Panc1 (cell line): ENCODE measurements around the gene PDLIM3.

ENCODE experiments used
- POLR2AphosphoS5 ChIP-seq: IDR thresholded peaks from 2 replicates; pipeline ENCODE4 v1.6.1; 2012; ENCODE audit warnings: mild to moderate bottlenecking, low read depth, low read length, moderate library complexity
- REST ChIP-seq, 2 experiments: IDR thresholded peaks; 2 replicates each; pipeline ENCODE4 v1.6.1; 2011 to 2012; ENCODE audit warnings: low read depth in 2 of 2, control low read depth in 1 of 2, low read length in 1 of 2, mild to moderate bottlenecking in 1 of 2, moderate library complexity in 1 of 2; ENCODE audit not compliant: insufficient read depth in 1 of 2
- SIN3A ChIP-seq: IDR thresholded peaks from 2 replicates; pipeline ENCODE4 v1.6.1; 2012; ENCODE audit warnings: low read depth, mild to moderate bottlenecking, low read length, moderate library complexity, borderline replicate concordance; ENCODE audit not compliant: insufficient read depth
- TCF7L2 ChIP-seq: IDR thresholded peaks from 2 replicates; pipeline ENCODE4 v1.6.1; 2011; ENCODE audit warnings: mild to moderate bottlenecking, low read depth, low read length, inconsistent platforms
- TF ChIP-seq, protein P1 (sequence below): fragments of 450-650 bp; IDR thresholded peaks from 2 replicates; pipeline ENCODE4 v1.5.1; 2017; ENCODE audit warnings: mild to moderate bottlenecking

GRCh38 chr4:185565696-185566095, 30.4 kb upstream of the PDLIM3 start:
- TF ChIP-seq, protein P1, sequence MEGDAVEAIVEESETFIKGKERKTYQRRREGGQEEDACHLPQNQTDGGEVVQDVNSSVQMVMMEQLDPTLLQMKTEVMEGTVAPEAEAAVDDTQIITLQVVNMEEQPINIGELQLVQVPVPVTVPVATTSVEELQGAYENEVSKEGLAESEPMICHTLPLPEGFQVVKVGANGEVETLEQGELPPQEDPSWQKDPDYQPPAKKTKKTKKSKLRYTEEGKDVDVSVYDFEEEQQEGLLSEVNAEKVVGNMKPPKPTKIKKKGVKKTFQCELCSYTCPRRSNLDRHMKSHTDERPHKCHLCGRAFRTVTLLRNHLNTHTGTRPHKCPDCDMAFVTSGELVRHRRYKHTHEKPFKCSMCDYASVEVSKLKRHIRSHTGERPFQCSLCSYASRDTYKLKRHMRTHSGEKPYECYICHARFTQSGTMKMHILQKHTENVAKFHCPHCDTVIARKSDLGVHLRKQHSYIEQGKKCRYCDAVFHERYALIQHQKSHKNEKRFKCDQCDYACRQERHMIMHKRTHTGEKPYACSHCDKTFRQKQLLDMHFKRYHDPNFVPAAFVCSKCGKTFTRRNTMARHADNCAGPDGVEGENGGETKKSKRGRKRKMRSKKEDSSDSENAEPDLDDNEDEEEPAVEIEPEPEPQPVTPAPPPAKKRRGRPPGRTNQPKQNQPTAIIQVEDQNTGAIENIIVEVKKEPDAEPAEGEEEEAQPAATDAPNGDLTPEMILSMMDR = no peak
- TF ChIP-seq POLR2AphosphoS5 = no peak
- TF ChIP-seq REST (IDR thresholded peaks at IDR 0.05; ENCODE audit: insufficient read depth in 1 of 2, low read depth in 2 of 2, low read length in 1 of 2) = no peak
- TF ChIP-seq SIN3A = no peak
- no peak for TF ChIP-seq TCF7L2
